Endothelial cell of umbilical vein (primary cell): Measurements from ENCODE around the gene RBM20. TPM values are rescaled to one million over a fixed set of nuclear protein-coding genes. Genes with fewer than 3 reads are reported as not detected.

Source experiments
- BruUV-seq: library from RNA; stranded (reverse); fragments of 400-500 nt; replicated peaks from 2 replicates; lab custom pipeline; 2021; lab: Mats Ljungman, UMichigan
- CTCF ChIA-PET: fragments of 300-600, 350-600 bp; sonication (Branson Sonifier 250); formaldehyde crosslinking; loops from one replicate; lab custom pipeline; 2021; ENCODE audit warnings: antibody characterized with exemption, inconsistent platforms; lab: Charles Lee
- POLR2A ChIA-PET: fragments of 300-600, 350-600 bp; sonication (Branson Sonifier 250); formaldehyde crosslinking; loops from one replicate; lab custom pipeline; 2021; ENCODE audit warnings: antibody characterized with exemption, inconsistent platforms; lab: Charles Lee
- DNase-seq: peaks from one replicate; pipeline ENCODE4 v3.0.0-alpha.2; 2011; ENCODE audit warnings: low read depth, low spot score
- FAIRE-seq: peaks from 2 replicates; lab custom pipeline; 2011; peaks lifted over from hg19 to GRCh38; lab: Jason Lieb, UNC
- H2AFZ ChIP-seq: 2 replicates; pipeline ENCODE4 v1.6.0; 2012; ENCODE audit warnings: low read depth, low read length, control low read depth, inconsistent platforms
- H3K27ac ChIP-seq: 2 replicates; pipeline ENCODE4 v1.5.1; 2011; ENCODE audit warnings: low read depth, mild to moderate bottlenecking, control low read depth, low read length, moderate library complexity; ENCODE audit not compliant: insufficient read depth
- H3K27me3 ChIP-seq, 2 experiments: 2 replicates each; pipeline versions ENCODE4 v1.6.0 to v1.6.1; 2011; ENCODE audit warnings: low read length in 2 of 2, mixed read lengths in 1 of 2; ENCODE audit not compliant: control insufficient read depth in 2 of 2, insufficient read depth in 2 of 2
- H3K36me3 ChIP-seq, 2 experiments: 2 replicates in 1 of 2; 3 replicates in 1 of 2; pipeline ENCODE4 v1.5.1; 2011; ENCODE audit warnings: low read length in 2 of 2, mild to moderate bottlenecking in 1 of 2, moderate library complexity in 1 of 2; ENCODE audit not compliant: control insufficient read depth in 2 of 2, insufficient read depth in 2 of 2; ENCODE audit errors: extremely low read depth in 1 of 2
- H3K4me1 ChIP-seq: 3 replicates; pipeline ENCODE4 v1.5.1; 2011; ENCODE audit warnings: mild to moderate bottlenecking, low read length; ENCODE audit not compliant: control insufficient read depth, insufficient read depth; ENCODE audit errors: extremely low read depth
- H3K4me2 ChIP-seq: 2 replicates; pipeline ENCODE4 v1.6.1; 2011; ENCODE audit warnings: low read length, control low read depth, mixed read lengths; ENCODE audit not compliant: insufficient read depth
- H3K4me3 ChIP-seq, 3 experiments: fragments of 200-600 bp in 1 of 3; sonication (generic), shearing (Covaris generic) in 1 of 3; replicated peaks in 1 of 3; 2 replicates each; pipeline ENCODE4 v1.5.1; 2011 to 2016; ENCODE audit warnings: control low read depth in 3 of 3, low read length in 3 of 3, mild to moderate bottlenecking in 2 of 3, inconsistent platforms in 1 of 3, low read depth in 1 of 3, moderate library complexity in 1 of 3; ENCODE audit not compliant: insufficient read depth in 1 of 3
- H3K79me2 ChIP-seq: 2 replicates; pipeline ENCODE4 v1.6.0; 2012; ENCODE audit warnings: low read length, inconsistent platforms; ENCODE audit not compliant: control insufficient read depth, insufficient read depth
- H3K9ac ChIP-seq: replicated peaks from 2 replicates; pipeline ENCODE3; 2011; ENCODE audit warnings: low read length, control low read depth; ENCODE audit not compliant: insufficient read depth; ENCODE audit errors: extremely low read depth
- H3K9me1 ChIP-seq: replicated peaks from 3 replicates; pipeline ENCODE4 v1.6.0; 2011; ENCODE audit warnings: mild to moderate bottlenecking, low read length; ENCODE audit not compliant: control insufficient read depth, insufficient read depth; ENCODE audit errors: extremely low read depth
- H3K9me3 ChIP-seq: replicated peaks from 2 replicates; pipeline ENCODE4 v1.5.1; 2012; ENCODE audit warnings: low read length, inconsistent platforms; ENCODE audit not compliant: control insufficient read depth, insufficient read depth
- H4K20me1 ChIP-seq: replicated peaks from 2 replicates; pipeline ENCODE3; 2011; ENCODE audit warnings: mild to moderate bottlenecking, low read length; ENCODE audit not compliant: control insufficient read depth, insufficient read depth; ENCODE audit errors: extremely low read depth
- EZH2 ChIP-seq: IDR thresholded peaks from 2 replicates; pipeline ENCODE4 v1.6.1; 2012; ENCODE audit warnings: borderline replicate concordance, low read depth, mild to moderate bottlenecking, moderate library complexity, low read length, inconsistent platforms; ENCODE audit not compliant: severe bottlenecking
- FOS ChIP-seq: IDR thresholded peaks from 2 replicates; pipeline ENCODE4 v1.6.1; 2011; ENCODE audit warnings: mild to moderate bottlenecking, low read length, moderate library complexity, borderline replicate concordance; ENCODE audit not compliant: insufficient read depth
- GATA2 ChIP-seq: IDR thresholded peaks from 2 replicates; pipeline ENCODE4 v1.7.0; 2011; ENCODE audit warnings: low read depth, mild to moderate bottlenecking, moderate library complexity, mixed read lengths, low read length; ENCODE audit not compliant: insufficient read length, insufficient read depth
- JUN ChIP-seq: IDR thresholded peaks from 2 replicates; pipeline ENCODE4 v1.6.1; 2011; ENCODE audit warnings: borderline replicate concordance, low read depth; ENCODE audit not compliant: insufficient read length, insufficient read depth
- MYC ChIP-seq: IDR thresholded peaks from one replicate; pipeline ENCODE4 v1.6.1; 2011; ENCODE audit warnings: mild to moderate bottlenecking, low read depth, low read length
- POLR2A ChIP-seq: IDR thresholded peaks from 2 replicates; pipeline ENCODE4 v1.6.1; 2012; ENCODE audit warnings: low read depth, mild to moderate bottlenecking, control low read depth, low read length
- POLR2AphosphoS5 ChIP-seq: IDR thresholded peaks from 2 replicates; pipeline ENCODE4 v1.6.1; 2012; ENCODE audit warnings: low read depth, mild to moderate bottlenecking, control low read depth, low read length, moderate library complexity; ENCODE audit not compliant: insufficient read depth
- dilution Hi-C: fragments of 300-500 bp; cut with MboI; formaldehyde crosslinking; loops from one replicate; pipeline ENCODE4 v1.15.0; 2019; ENCODE audit warnings: low sequenced_read_pairs; ENCODE audit not compliant: extremely low pct_ligation_motif_present
- intact Hi-C: fragments of 100-400 bp; cut with micrococcal nuclease; formaldehyde crosslinking; loops from one replicate; pipeline ENCODE4 v1.10.0; 2022
- polyA plus RNA-seq, 4 experiments: library from polyadenylated mRNA; depleted of rRNA in 3 of 4; stranded (reverse) in 3 of 4; unstranded in 1 of 4; fragments of >200 nt; gene quantifications; 2 replicates each; pipeline versions ENCODE4 v1.2.1 to v1.2.3, GENCODE V29; 2011 to 2012; ENCODE audit warnings: missing spikeins in 1 of 4
- total RNA-seq: library from RNA; stranded (reverse); gene quantifications from 2 replicates; pipeline ENCODE4 v1.2.3, GENCODE V29; 2021
- TF ChIP-seq, protein P1 (sequence below): IDR thresholded peaks from 2 replicates; pipeline ENCODE4 v1.6.1; 2011; ENCODE audit not compliant: insufficient read depth, insufficient read length
- TF ChIP-seq, protein P2 (sequence below), 2 donors: IDR thresholded peaks; 1 replicate in 1 of 2; 2 replicates in 1 of 2; pipeline ENCODE4 v1.5.1; 2011; ENCODE audit warnings: low read length in 2 of 2, mild to moderate bottlenecking in 2 of 2, moderate library complexity in 2 of 2, control low read depth in 1 of 2, inconsistent platforms in 1 of 2, low read depth in 1 of 2; ENCODE audit not compliant: insufficient read depth in 1 of 2; ENCODE audit errors: extremely low read depth in 1 of 2

RBM20 gene
- total and polyA plus RNA-seq, 2 donors (not counting 3 experiments of a cell fraction or from before 2014, with no cell fraction given) = 0.04 TPM; not detected in 1

DNA sequence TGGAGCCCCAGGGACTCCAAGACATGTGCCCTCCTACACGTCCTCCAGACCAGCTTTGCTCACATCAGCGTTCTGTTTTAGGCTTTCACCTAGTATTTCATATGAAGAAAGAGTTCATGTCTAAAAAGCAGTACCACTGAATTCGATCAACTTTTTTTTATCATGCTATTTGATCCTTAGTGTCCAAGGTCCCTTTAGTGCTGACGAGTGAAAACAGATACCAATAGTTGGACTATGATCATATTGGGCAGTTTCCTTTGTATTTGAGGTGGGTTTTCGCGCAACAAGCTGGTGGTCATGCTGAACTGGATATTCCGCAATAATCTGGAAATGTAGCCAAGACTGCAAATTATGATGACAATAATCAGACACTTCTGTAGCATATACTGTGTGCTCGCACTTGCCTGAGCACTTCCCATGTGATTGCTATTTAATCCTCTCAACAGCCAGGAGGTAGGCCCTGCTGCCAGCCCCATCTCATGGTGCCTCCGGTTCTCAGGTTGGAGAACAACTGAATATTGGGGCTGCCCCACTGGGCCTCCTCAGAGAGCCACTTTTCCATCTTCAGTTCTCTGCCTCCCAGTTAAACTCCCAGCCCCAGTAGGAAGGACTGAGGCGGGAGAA is 65.9 kb downstream of the RBM20 start:
- H3K9me1 ChIP-seq = no peaks in the 10 kb centered on the region
- H2AFZ ChIP-seq = no peak overlapping the region
- no peak for FAIRE-seq
- H3K4me1 ChIP-seq = no peaks in the 10 kb centered on the region
- intact Hi-C loops (no loop called here), dilution Hi-C loops (no loop called here)
- no peak overlapping the region for H3K9ac ChIP-seq
- H4K20me1 ChIP-seq = no peaks in the 10 kb centered on the region
- BruUV-seq = no TSS peak
- DNase-seq = no peak
- H3K27me3 ChIP-seq = peaks cover 0 to 3% of the 10 kb centered on the region in 2 experiments
- H3K36me3 ChIP-seq = no peaks in the 10 kb centered on the region
- TF ChIP-seq POLR2AphosphoS5 (no peak), JUN (no peak), EZH2 (no peak)
- TF ChIP-seq, protein P1, sequence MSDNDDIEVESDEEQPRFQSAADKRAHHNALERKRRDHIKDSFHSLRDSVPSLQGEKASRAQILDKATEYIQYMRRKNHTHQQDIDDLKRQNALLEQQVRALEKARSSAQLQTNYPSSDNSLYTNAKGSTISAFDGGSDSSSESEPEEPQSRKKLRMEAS = no peak
- CTCF ChIA-PET = no interaction called here
- no peaks in the 10 kb centered on the region for H3K79me2 ChIP-seq
- H3K4me2 ChIP-seq = no peak overlapping the region
- POLR2A ChIA-PET = no interaction called here
- H3K9me3 ChIP-seq = no peaks in the 10 kb centered on the region
- H3K27ac ChIP-seq = no peak overlapping the region
- H3K4me3 ChIP-seq = no peak overlapping the region

DNA sequence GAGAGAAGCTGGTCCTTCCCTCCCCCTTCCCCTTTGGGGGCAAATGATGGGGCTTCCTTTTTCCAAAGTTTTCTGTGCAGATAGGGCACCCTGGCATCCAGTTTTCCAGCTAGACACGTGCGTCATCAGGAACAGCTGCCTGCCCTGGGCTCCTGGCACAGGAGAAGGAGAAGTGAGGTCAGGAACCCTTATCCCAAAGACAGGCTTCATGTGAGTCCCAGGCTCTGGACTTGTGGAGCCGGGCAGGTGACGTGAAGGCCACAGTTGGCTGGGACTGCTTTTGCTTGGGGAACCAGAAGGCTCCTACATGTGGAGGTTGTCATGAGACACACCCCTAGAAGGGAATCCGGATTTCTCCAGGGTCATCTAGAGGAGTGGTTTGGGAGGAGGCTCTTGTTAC is 66.5 kb downstream of the RBM20 start:
- H3K27ac ChIP-seq = no peak overlapping the region
- H3K9ac ChIP-seq = no peak overlapping the region
- no peaks in the 10 kb centered on the region for H3K9me3 ChIP-seq
- no peak for FAIRE-seq
- ChIA-PET POLR2A (no interaction called here), CTCF (no interaction called here)
- intact Hi-C loops = no loop called here
- dilution Hi-C loops = no loop called here
- no peak for DNase-seq
- TF ChIP-seq, protein P2, sequence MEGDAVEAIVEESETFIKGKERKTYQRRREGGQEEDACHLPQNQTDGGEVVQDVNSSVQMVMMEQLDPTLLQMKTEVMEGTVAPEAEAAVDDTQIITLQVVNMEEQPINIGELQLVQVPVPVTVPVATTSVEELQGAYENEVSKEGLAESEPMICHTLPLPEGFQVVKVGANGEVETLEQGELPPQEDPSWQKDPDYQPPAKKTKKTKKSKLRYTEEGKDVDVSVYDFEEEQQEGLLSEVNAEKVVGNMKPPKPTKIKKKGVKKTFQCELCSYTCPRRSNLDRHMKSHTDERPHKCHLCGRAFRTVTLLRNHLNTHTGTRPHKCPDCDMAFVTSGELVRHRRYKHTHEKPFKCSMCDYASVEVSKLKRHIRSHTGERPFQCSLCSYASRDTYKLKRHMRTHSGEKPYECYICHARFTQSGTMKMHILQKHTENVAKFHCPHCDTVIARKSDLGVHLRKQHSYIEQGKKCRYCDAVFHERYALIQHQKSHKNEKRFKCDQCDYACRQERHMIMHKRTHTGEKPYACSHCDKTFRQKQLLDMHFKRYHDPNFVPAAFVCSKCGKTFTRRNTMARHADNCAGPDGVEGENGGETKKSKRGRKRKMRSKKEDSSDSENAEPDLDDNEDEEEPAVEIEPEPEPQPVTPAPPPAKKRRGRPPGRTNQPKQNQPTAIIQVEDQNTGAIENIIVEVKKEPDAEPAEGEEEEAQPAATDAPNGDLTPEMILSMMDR (IDR thresholded peaks at IDR 0.05; ENCODE audit: extremely low read depth in 1 of 2, insufficient read depth in 1 of 2, low read depth in 1 of 2, low read length in 2 of 2) = no peak
- TF ChIP-seq JUN (no peak), MYC (no peak), POLR2A (no peak), GATA2 (no peak), EZH2 (no peak), FOS (no peak), POLR2AphosphoS5 (no peak)
- TF ChIP-seq, protein P1 = no peak
- peaks cover 0 to 3% of the 10 kb centered on the region in 2 experiments for H3K27me3 ChIP-seq
- H3K9me1 ChIP-seq = no peaks in the 10 kb centered on the region
- no peak overlapping the region for H3K4me2 ChIP-seq
- no TSS peak for BruUV-seq
- no peak overlapping the region for H2AFZ ChIP-seq
- no peaks in the 10 kb centered on the region for H4K20me1 ChIP-seq
- H3K36me3 ChIP-seq = no peaks in the 10 kb centered on the region
- H3K79me2 ChIP-seq = no peaks in the 10 kb centered on the region
- no peaks in the 10 kb centered on the region for H3K4me1 ChIP-seq
- H3K4me3 ChIP-seq = no peak overlapping the region
